GM23338 (cell line): ENCODE measurements around the gene PRKCG.

ENCODE experiments used
- CTCF ChIP-seq, 2 experiments: fragments of 200-600 bp in 1 of 2; sonication (generic) in 1 of 2; conservative IDR thresholded peaks; 2 replicates each; pipeline versions ENCODE4 v1.5.1 to v1.6.1; 2016 to 2017; ENCODE audit warnings: antibody characterized with exemption in 2 of 2, low read depth in 2 of 2, mild to moderate bottlenecking in 2 of 2, moderate library complexity in 1 of 2
- EZH2 ChIP-seq: fragments of 200-600 bp; sonication (generic); IDR thresholded peaks from one replicate; pipeline ENCODE4 v1.8.0; 2017; ENCODE audit warnings: antibody characterized with exemption, mild to moderate bottlenecking, low read depth; ENCODE audit not compliant: unreplicated experiment

DNA sequence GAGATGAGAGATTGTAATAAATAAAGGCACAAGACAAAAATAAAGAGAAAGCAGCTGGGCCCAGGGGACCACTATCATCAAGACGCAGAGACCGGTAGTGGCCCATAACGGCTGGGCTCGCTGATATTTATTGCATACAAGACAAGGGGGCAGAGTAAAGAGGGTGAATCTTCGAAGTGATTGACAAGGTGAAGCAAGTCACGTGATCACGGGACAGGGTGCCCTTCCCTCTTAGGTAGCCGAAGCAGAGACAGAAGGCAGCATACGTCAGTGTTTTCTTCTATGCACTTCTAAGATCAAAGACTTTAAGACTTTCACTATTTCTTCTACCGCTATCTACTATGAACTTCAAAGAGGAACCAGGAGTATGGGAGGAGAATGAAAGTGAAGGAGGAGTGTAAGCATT, 4.6 kb upstream of the PRKCG start:
- TF ChIP-seq CTCF (conservative IDR thresholded peaks at IDR 0.05; ENCODE audit: low read depth in 2 of 2), result no peak
- TF ChIP-seq EZH2, result no peak
